ENCODE data around the gene NATD1. TPM values are rescaled to one million over a fixed set of nuclear protein-coding genes. Genes with fewer than 3 reads are reported as not detected.

NATD1 gene
- total and polyA plus RNA-seq, 11 donors = 8.0 to 38.4 (median 18.7) TPM

GRCh38 chr17:21214015-21214776 is 39.0 kb downstream of the NATD1 start, which contains the start of gene TMEM11:
Gene TMEM11 (minus strand): TSS chr17:21214161. CDS start chr17:21214152, 9 bp downstream.
- peak in 5 of 12 donors; percentile 16 to 42 (median 29) for TF ChIP-seq CTCF (IDR thresholded peaks at IDR 0.05)
- TF ChIP-seq POLR2A (IDR thresholded peaks at IDR 0.05) = peak in 1 of 2 donors; percentile 70
- ATAC-seq (peak; percentile 92 to 96 (median 96)), DNase-seq (peak; percentile 96 to 99 (median 98))
- no peaks in the 10 kb centered on the region for H3K27me3 ChIP-seq
- peak within 1 kb of the TSS; percentile 65 to 100 (median 89) for H3K4me3 ChIP-seq
- H3K27ac ChIP-seq = peak within 1 kb of the TSS; percentile 88 to 99 (median 97)
- H3K36me3 ChIP-seq = peaks cover 0 to 19% (median 12%) of the 10 kb centered on the region in 9 donors
- 0% methylated on average over 45 to 76 of the region's 76 CpGs for WGBS, 4 donors
- H3K9me3 ChIP-seq = no peaks in the 10 kb centered on the region
- H3K4me1 ChIP-seq = peaks cover 6 to 58% (median 49%) of the 10 kb centered on the region in 12 donors
- intact Hi-C loops (cut with DNase I) = loop anchor here in 8 of 10 donors (2.0 to 10.0 kb wide), 12 partner anchors 38 to 172 kb away; partner anchors contain the start of genes DHRS7B (in 8 of the 8), NATD1 (in 4 of the 8), USP22 (in 2 of the 8) and MAP2K3 (in 1 of the 8)

GRCh38 chr17:21213638-21214014 is 39.6 kb downstream of the NATD1 start:
- H3K27me3 ChIP-seq = no peaks in the 10 kb centered on the region
- H3K4me3 ChIP-seq = peak overlapping the region; percentile 65 to 100 (median 89)
- H3K4me1 ChIP-seq = peaks cover 6 to 64% (median 54%) of the 10 kb centered on the region in 12 donors
- WGBS, 4 donors = 0% methylated on average over 1 to 35 of the region's 35 CpGs
- peaks cover 0 to 25% (median 12%) of the 10 kb centered on the region in 9 donors for H3K36me3 ChIP-seq
- intact Hi-C loops (cut with DNase I) = loop anchor here in 8 of 10 donors (2.0 to 10.0 kb wide), 13 partner anchors 39 to 171 kb away; partner anchors contain the start of genes DHRS7B (in 8 of the 8), NATD1 (in 4 of the 8), USP22 (in 2 of the 8) and MAP2K3 (in 1 of the 8)
- H3K9me3 ChIP-seq = no peaks in the 10 kb centered on the region
- ATAC-seq (peak in 3 of 4 donors; percentile 4 to 29 (median 19)), DNase-seq (peak in 2 of 5 donors; percentile 56 to 77)
- peak overlapping the region; percentile 88 to 99 (median 97) for H3K27ac ChIP-seq
- TF ChIP-seq CTCF (IDR thresholded peaks at IDR 0.05) (no peak), POLR2A (IDR thresholded peaks at IDR 0.05) (no peak)

- ATAC-seq = no peak
These were observed 40.2 kb downstream of the NATD1 start for GRCh38 chr17:21212826-21213637.

More at GRCh38 chr17:21212826-21213637, 40.2 kb downstream of the NATD1 start:
- Histone ChIP-seq H3K4me1 (peaks cover 9 to 70% (median 60%) of the 10 kb centered on the region in 12 donors), H3K36me3 (peaks cover 0 to 30% (median 17%) of the 10 kb centered on the region in 9 donors), H3K27ac (peak overlapping the region; percentile 88 to 99 (median 97)), H3K27me3 (no peaks in the 10 kb centered on the region), H3K4me3 (peak overlapping the region; percentile 65 to 100 (median 89)), H3K9me3 (no peaks in the 10 kb centered on the region)
- WGBS, 4 donors = 4 to 6% (median 5%) methylated on average over 15 to 18 of the region's 18 CpGs
- DNase-seq = no peak
- intact Hi-C loops (cut with DNase I) = loop anchor here in 8 of 10 donors (2.0 to 10.0 kb wide), 7 partner anchors 39 to 171 kb away; partner anchors contain the start of genes DHRS7B (in 7 of the 8), NATD1 (in 2 of the 8) and USP22 (in 1 of the 8)
- TF ChIP-seq CTCF (IDR thresholded peaks at IDR 0.05) = no peak
